ENCODE data around the gene NFIX.

DNA sequence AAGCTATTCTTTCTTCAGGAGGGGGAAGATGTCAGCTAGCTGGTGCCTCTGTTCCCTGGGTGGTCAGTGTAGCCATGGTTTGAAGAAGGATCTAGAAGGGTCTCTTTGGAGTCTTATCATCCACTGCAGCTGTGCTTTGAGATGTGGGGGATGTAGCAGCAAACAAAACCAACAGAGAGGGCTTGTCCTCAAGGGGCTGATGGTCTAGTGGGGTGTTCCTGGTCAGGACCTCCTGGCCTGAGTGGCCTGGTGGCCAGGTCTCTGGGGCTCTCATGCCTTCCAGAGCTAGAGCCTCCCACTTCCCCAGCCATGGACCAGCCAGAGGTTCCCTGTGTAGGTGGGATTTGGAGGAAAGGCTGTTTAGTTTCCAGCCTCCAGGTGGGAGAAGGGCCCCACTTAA is 67.0 kb downstream of the NFIX start:
- no peak for TF ChIP-seq EP300 (IDR thresholded peaks at IDR 0.05)
- TF ChIP-seq, protein P1, sequence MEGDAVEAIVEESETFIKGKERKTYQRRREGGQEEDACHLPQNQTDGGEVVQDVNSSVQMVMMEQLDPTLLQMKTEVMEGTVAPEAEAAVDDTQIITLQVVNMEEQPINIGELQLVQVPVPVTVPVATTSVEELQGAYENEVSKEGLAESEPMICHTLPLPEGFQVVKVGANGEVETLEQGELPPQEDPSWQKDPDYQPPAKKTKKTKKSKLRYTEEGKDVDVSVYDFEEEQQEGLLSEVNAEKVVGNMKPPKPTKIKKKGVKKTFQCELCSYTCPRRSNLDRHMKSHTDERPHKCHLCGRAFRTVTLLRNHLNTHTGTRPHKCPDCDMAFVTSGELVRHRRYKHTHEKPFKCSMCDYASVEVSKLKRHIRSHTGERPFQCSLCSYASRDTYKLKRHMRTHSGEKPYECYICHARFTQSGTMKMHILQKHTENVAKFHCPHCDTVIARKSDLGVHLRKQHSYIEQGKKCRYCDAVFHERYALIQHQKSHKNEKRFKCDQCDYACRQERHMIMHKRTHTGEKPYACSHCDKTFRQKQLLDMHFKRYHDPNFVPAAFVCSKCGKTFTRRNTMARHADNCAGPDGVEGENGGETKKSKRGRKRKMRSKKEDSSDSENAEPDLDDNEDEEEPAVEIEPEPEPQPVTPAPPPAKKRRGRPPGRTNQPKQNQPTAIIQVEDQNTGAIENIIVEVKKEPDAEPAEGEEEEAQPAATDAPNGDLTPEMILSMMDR (IDR thresholded peaks at IDR 0.05), result no peak
- TF ChIP-seq POLR2A (IDR thresholded peaks at IDR 0.05), result no peak

Measured in tibial nerve (tissue), 4 donors.